Measurements from ENCODE around the gene FMO3.

FMO3 gene

GRCh38 chr1:171107262-171107940, 16.7 kb downstream of the FMO3 start:
- TF ChIP-seq GATA3 (IDR thresholded peaks at IDR 0.05; ENCODE audit: low read depth, low read length): no peak
- no peak for TF ChIP-seq GATA2 (IDR thresholded peaks at IDR 0.05; ENCODE audit: low read depth, low read length)

GRCh38 chr1:171107969-171108368, 17.3 kb downstream of the FMO3 start:
- no peak for TF ChIP-seq GATA2 (IDR thresholded peaks at IDR 0.05; ENCODE audit: low read depth, low read length)
- no peak for TF ChIP-seq GATA3 (IDR thresholded peaks at IDR 0.05; ENCODE audit: low read depth, low read length)

GRCh38 chr1:171109966-171110365, 19.3 kb downstream of the FMO3 start:
- no peak for TF ChIP-seq GATA3 (IDR thresholded peaks at IDR 0.05; ENCODE audit: low read depth, low read length)

- no peak for TF ChIP-seq GATA2 (IDR thresholded peaks at IDR 0.05; ENCODE audit: low read depth, low read length)
- no peak for TF ChIP-seq GATA3 (IDR thresholded peaks at IDR 0.05; ENCODE audit: low read depth, low read length)
Measured at GRCh38 chr1:171110621-171111326, 20.1 kb downstream of the FMO3 start.

- no peak for TF ChIP-seq GATA3 (IDR thresholded peaks at IDR 0.05; ENCODE audit: low read depth, low read length)
- no peak for TF ChIP-seq GATA2 (IDR thresholded peaks at IDR 0.05; ENCODE audit: low read depth, low read length)
Measured at GRCh38 chr1:171112119-171112518, 21.4 kb downstream of the FMO3 start.

GRCh38 chr1:171113382-171113781, 22.7 kb downstream of the FMO3 start:
- TF ChIP-seq GATA2 (IDR thresholded peaks at IDR 0.05; ENCODE audit: low read depth, low read length) (no peak), GATA3 (IDR thresholded peaks at IDR 0.05; ENCODE audit: low read depth, low read length) (no peak)

GRCh38 chr1:171115280-171115897, 24.7 kb downstream of the FMO3 start:
- TF ChIP-seq GATA2 (IDR thresholded peaks at IDR 0.05; ENCODE audit: low read depth, low read length) (no peak), GATA3 (IDR thresholded peaks at IDR 0.05; ENCODE audit: low read depth, low read length) (no peak)

GRCh38 chr1:171116676-171117075, 26.0 kb downstream of the FMO3 start:
- TF ChIP-seq GATA3 (IDR thresholded peaks at IDR 0.05; ENCODE audit: low read depth, low read length) (no peak), GATA2 (IDR thresholded peaks at IDR 0.05; ENCODE audit: low read depth, low read length) (no peak)

- TF ChIP-seq GATA2 (IDR thresholded peaks at IDR 0.05; ENCODE audit: low read depth, low read length) (no peak), GATA3 (IDR thresholded peaks at IDR 0.05; ENCODE audit: low read depth, low read length) (no peak)
Measured at GRCh38 chr1:171117085-171117484, 26.4 kb downstream of the FMO3 start.

GRCh38 chr1:171119648-171120047, 28.9 kb downstream of the FMO3 start:
- no peak for TF ChIP-seq GATA2 (IDR thresholded peaks at IDR 0.05; ENCODE audit: low read depth, low read length)
- TF ChIP-seq GATA3 (IDR thresholded peaks at IDR 0.05; ENCODE audit: low read depth, low read length): no peak

- TF ChIP-seq GATA2 (IDR thresholded peaks at IDR 0.05; ENCODE audit: low read depth, low read length) (no peak), GATA3 (IDR thresholded peaks at IDR 0.05; ENCODE audit: low read depth, low read length) (no peak)
Measured at GRCh38 chr1:171122299-171122698, 31.6 kb downstream of the FMO3 start.

GRCh38 chr1:171122893-171123292, 32.2 kb downstream of the FMO3 start:
- TF ChIP-seq GATA3 (IDR thresholded peaks at IDR 0.05; ENCODE audit: low read depth, low read length): no peak
- no peak for TF ChIP-seq GATA2 (IDR thresholded peaks at IDR 0.05; ENCODE audit: low read depth, low read length)

GRCh38 chr1:171126504-171126903, 35.8 kb downstream of the FMO3 start:
- TF ChIP-seq GATA2 (IDR thresholded peaks at IDR 0.05; ENCODE audit: low read depth, low read length) (no peak), GATA3 (IDR thresholded peaks at IDR 0.05; ENCODE audit: low read depth, low read length) (no peak)

GRCh38 chr1:171127099-171127498, 36.4 kb downstream of the FMO3 start:
- TF ChIP-seq GATA2 (IDR thresholded peaks at IDR 0.05; ENCODE audit: low read depth, low read length) (no peak), GATA3 (IDR thresholded peaks at IDR 0.05; ENCODE audit: low read depth, low read length) (no peak)

GRCh38 chr1:171127501-171127900, 36.8 kb downstream of the FMO3 start:
- TF ChIP-seq GATA3 (IDR thresholded peaks at IDR 0.05; ENCODE audit: low read depth, low read length) (no peak), GATA2 (IDR thresholded peaks at IDR 0.05; ENCODE audit: low read depth, low read length) (no peak)
